ENCODE measurements around the gene ERV3-1. TPM values are rescaled to one million over a fixed set of nuclear protein-coding genes. Genes with fewer than 3 reads are reported as not detected.
"Not testable (repeated sequence)": the region's sequence is repeated elsewhere in the genome, so short reads cannot be mapped to it uniquely, and the experiment has no call there.

ERV3-1 gene
- total RNA-seq, 1 experiment from 2014 or later = 23.1 TPM

DNA sequence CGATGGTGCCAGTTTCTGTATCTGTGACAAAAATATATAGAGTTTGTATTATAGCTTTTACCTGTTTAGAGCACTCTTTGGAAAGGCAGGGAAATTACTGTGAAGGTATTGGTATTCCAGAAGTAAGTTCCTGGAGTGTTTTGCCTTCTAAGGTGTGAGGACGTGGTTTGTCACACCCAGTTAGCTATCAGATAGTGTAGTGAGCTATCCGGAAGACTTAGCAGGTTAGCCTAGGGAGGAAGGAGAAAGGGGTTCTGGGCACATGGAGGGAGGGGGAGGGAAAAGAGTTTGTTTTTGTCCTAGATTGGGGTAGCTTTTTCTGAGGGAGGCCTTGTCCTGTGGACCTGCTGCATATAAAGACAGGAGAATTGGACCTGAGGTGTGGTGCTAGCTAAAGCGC lies 39.8 kb upstream of the ERV3-1 start:
- POLR2A ChIA-PET; H3K36me3 ChIP-seq (ENCODE audit: control insufficient read depth, insufficient read depth, low read length); DNase-seq (ENCODE audit: low read depth, low spot score); ATAC-seq; H3K9me3 ChIP-seq (ENCODE audit: control insufficient read depth, insufficient read depth, low read depth, low read length); H3K4me1 ChIP-seq (ENCODE audit: control insufficient read depth, insufficient read depth, low read length); H3K27me3 ChIP-seq (ENCODE audit: control insufficient read depth, insufficient read depth, low read length); in situ Hi-C loops (cut with HindIII; ENCODE audit: low pct_unique_long_range_greater_than_20kb, low sequenced_read_pairs); intact Hi-C loops (cut with micrococcal nuclease; ENCODE audit: unreplicated experiment); CTCF ChIA-PET; H3K4me3 ChIP-seq (ENCODE audit: low read depth in 2 of 2, low read length in 2 of 2); H3K27ac ChIP-seq (ENCODE audit: low read length); BruUV-seq (replicated peaks): not testable (repeated sequence)

DNA sequence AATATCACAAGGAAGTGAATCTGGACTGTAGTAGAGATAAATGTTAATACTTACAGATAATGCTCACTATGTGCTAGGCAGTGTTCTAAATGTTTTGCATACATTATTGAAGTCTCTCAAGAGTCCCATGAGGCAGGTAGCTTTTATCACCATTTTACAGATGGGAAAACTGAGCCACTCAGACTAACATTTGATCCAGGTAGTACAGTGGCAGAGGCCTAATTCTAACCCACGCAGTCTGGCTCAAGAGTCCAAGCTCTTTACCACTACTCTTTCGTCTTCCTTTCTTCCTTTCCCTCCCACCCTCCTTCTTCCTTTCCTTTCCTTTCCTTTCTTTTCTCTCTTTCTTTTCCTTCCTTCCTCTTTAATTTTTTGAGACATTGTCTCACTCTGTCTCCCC lies 39.1 kb upstream of the ERV3-1 start:
- BruUV-seq (replicated peaks); H3K27me3 ChIP-seq (ENCODE audit: control insufficient read depth, insufficient read depth, low read length); H3K36me3 ChIP-seq (ENCODE audit: control insufficient read depth, insufficient read depth, low read length); intact Hi-C loops (cut with micrococcal nuclease; ENCODE audit: unreplicated experiment); CTCF ChIA-PET; H3K9me3 ChIP-seq (ENCODE audit: control insufficient read depth, insufficient read depth, low read depth, low read length); H3K27ac ChIP-seq (ENCODE audit: low read length); POLR2A ChIA-PET; H3K4me1 ChIP-seq (ENCODE audit: control insufficient read depth, insufficient read depth, low read length); H3K4me3 ChIP-seq (ENCODE audit: low read depth in 2 of 2, low read length in 2 of 2); ATAC-seq; DNase-seq (ENCODE audit: low read depth, low spot score); in situ Hi-C loops (cut with HindIII; ENCODE audit: low pct_unique_long_range_greater_than_20kb, low sequenced_read_pairs): not testable (repeated sequence)

DNA sequence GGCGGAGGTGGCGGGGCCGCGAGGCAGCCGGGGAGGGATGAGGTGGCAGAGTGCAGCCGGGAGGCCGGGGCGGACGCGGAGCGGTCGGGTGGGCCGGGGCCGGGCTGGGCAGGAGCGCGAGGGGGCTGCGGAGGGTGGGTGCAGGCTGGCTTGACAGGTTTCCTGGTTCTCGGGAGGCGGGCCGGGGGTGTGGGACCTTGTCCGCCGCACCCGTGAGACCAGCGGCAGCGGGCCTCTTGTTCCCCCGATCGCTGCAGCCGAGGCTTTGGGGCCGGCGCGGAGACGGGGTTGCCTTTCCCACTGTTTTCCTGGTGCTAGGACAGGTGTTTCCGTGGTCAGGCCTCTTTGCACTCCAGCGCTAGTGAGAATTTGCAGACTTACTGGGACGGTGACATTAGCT lies 32.3 kb upstream of the ERV3-1 start:
- H3K27me3 ChIP-seq (ENCODE audit: control insufficient read depth, insufficient read depth, low read length); intact Hi-C loops (cut with micrococcal nuclease; ENCODE audit: unreplicated experiment): not testable (repeated sequence)

DNA sequence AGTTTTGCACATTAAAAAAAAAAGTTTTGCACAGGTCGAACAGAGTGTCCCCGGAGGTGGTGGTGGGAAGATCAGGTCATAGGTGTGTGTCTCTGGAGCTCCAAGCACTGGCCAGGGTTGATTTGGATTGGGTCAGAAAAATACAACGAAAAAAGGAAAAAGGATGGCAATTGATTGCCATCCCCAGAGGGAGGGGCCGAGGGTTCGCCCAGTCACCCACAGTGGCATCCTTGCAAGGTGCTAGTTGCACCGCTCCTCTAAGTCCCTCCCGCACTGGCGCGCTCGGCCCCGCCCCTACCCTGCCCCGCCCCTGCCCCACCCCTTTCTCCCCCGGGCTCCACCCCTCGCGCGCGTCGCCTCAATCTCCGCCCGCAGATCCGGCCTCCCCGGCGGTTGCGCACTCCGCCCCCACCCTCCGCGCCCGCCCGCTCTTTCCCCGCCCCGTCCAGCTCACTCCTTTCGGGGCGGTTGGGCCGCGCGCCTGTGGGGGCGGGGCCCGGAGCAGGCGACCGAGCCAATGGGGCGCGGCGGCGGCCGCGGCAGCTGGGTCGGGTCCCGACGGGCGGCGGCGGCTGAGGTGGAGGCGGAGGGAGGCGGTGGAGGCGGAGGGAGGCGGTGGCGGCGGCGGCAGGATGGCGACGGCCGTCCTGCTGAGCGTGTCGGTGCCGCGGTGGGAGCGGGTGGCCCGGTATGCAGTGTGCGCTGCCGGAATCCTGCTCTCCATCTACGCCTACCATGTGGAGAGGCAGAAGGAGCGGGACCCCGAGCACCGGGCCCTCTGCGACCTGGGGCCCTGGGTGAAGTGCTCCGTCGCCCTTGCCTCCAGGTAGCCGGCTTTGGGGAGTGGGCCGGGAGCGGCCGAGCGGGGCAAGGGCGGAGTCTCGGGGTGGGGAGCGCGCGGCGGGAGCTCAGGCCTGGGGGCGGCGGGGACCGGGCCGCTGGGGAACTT lies 31.5 kb upstream of the ERV3-1 start:
- intact Hi-C loops (cut with micrococcal nuclease; ENCODE audit: unreplicated experiment) (no loop called here), in situ Hi-C loops (cut with HindIII; ENCODE audit: low pct_unique_long_range_greater_than_20kb, low sequenced_read_pairs) (no loop called here)
- no peaks in the 10 kb centered on the region for H3K36me3 ChIP-seq (ENCODE audit: control insufficient read depth, insufficient read depth, low read length)
- no peaks in the 10 kb centered on the region for H3K9me3 ChIP-seq (ENCODE audit: control insufficient read depth, insufficient read depth, low read depth, low read length)
- peak overlapping the region; percentile 61 to 70 for H3K4me3 ChIP-seq (ENCODE audit: low read depth in 2 of 2, low read length in 2 of 2)
- peak; percentile 42 for DNase-seq (ENCODE audit: low read depth, low spot score)
- peaks cover 8% of the 10 kb centered on the region; the same call in 1 of the 2 replicates for H3K4me1 ChIP-seq (ENCODE audit: control insufficient read depth, insufficient read depth, low read length)
- no peaks in the 10 kb centered on the region for H3K27me3 ChIP-seq (ENCODE audit: control insufficient read depth, insufficient read depth, low read length)
- ATAC-seq = peak; percentile 96
- POLR2A ChIA-PET = interaction anchor here (0.6 kb wide), 1 partner anchor 440 kb away, joined by 10 read pairs; no protein-coding TSS in a partner anchor
- TF ChIP-seq, protein P1, sequence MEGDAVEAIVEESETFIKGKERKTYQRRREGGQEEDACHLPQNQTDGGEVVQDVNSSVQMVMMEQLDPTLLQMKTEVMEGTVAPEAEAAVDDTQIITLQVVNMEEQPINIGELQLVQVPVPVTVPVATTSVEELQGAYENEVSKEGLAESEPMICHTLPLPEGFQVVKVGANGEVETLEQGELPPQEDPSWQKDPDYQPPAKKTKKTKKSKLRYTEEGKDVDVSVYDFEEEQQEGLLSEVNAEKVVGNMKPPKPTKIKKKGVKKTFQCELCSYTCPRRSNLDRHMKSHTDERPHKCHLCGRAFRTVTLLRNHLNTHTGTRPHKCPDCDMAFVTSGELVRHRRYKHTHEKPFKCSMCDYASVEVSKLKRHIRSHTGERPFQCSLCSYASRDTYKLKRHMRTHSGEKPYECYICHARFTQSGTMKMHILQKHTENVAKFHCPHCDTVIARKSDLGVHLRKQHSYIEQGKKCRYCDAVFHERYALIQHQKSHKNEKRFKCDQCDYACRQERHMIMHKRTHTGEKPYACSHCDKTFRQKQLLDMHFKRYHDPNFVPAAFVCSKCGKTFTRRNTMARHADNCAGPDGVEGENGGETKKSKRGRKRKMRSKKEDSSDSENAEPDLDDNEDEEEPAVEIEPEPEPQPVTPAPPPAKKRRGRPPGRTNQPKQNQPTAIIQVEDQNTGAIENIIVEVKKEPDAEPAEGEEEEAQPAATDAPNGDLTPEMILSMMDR (IDR thresholded peaks at IDR 0.05) = no peak
- TF ChIP-seq POLR2AphosphoS5 (IDR thresholded peaks at IDR 0.05; ENCODE audit: low read depth, low read length) = 0 out of 2 replicates have a peak, but pooled peaks have one; percentile 22
- no peak overlapping the region for H3K27ac ChIP-seq (ENCODE audit: low read length)
- BruUV-seq (replicated peaks) = no TSS peak
- CTCF ChIA-PET = interaction anchor here (0.5 kb wide), 1 partner anchor 31 kb away, joined by 3 read pairs; no protein-coding TSS in a partner anchor

More for the DNA sequence above, 32.3 kb upstream of the ERV3-1 start:
- in situ Hi-C loops (cut with HindIII; ENCODE audit: low pct_unique_long_range_greater_than_20kb, low sequenced_read_pairs); H3K36me3 ChIP-seq (ENCODE audit: control insufficient read depth, insufficient read depth, low read length); BruUV-seq (replicated peaks); POLR2A ChIA-PET; CTCF ChIA-PET; H3K9me3 ChIP-seq (ENCODE audit: control insufficient read depth, insufficient read depth, low read depth, low read length); H3K4me1 ChIP-seq (ENCODE audit: control insufficient read depth, insufficient read depth, low read length): not testable (repeated sequence)
- H3K27ac ChIP-seq (ENCODE audit: low read length) = peak overlapping the region; percentile 81
- peak overlapping the region; percentile 61 to 70 for H3K4me3 ChIP-seq (ENCODE audit: low read depth in 2 of 2, low read length in 2 of 2)
- ATAC-seq (peak; percentile 32), DNase-seq (ENCODE audit: low read depth, low spot score) (peak; percentile 7)

DNA sequence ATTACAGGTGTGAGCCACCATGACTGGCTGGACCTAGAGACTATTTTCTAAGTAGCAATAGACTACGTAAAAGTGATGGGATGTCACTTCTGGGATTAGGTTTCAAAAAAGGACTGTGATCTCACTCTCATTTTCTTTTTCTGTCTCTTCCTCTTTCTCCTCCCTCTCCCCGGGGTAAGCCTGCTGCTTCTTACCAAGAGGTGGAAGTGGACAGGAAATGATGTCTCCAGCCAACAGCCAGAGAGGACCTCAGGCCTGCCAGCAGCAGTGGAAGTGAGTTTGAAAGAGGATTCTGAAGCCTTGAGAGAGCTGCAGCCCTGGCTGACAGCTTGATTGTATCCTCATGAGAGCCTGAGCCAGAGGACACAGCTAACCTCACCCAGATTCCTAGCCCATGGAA lies 30.0 kb upstream of the ERV3-1 start:
- ATAC-seq; H3K9me3 ChIP-seq (ENCODE audit: control insufficient read depth, insufficient read depth, low read depth, low read length); H3K4me1 ChIP-seq (ENCODE audit: control insufficient read depth, insufficient read depth, low read length); POLR2A ChIA-PET; H3K27ac ChIP-seq (ENCODE audit: low read length); intact Hi-C loops (cut with micrococcal nuclease; ENCODE audit: unreplicated experiment); H3K36me3 ChIP-seq (ENCODE audit: control insufficient read depth, insufficient read depth, low read length); DNase-seq (ENCODE audit: low read depth, low spot score); H3K27me3 ChIP-seq (ENCODE audit: control insufficient read depth, insufficient read depth, low read length); in situ Hi-C loops (cut with HindIII; ENCODE audit: low pct_unique_long_range_greater_than_20kb, low sequenced_read_pairs); BruUV-seq (replicated peaks); H3K4me3 ChIP-seq (ENCODE audit: low read depth in 2 of 2, low read length in 2 of 2): not testable (repeated sequence)
- CTCF ChIA-PET = interaction anchor here (0.6 kb wide), 1 partner anchor 474 kb away, joined by 10 read pairs; no protein-coding TSS in a partner anchor

DNA sequence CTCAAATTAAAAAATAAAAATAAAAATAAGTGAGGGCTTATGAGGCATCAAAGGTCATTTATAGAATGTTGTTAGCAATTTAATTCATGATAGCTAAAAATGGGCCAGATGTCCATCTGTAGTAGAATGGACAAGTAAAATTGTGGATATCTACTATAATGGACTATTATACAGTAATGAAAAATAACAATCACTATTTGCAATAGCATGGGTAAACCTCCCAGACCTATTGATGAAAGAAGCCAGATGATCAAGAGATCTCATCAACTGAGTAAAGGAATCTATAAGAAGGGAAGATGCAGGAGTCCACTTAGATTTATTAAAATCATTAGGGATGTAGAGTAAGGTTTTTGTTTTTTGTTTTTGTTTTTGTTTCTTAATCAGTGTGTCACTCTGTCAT lies 29.0 kb upstream of the ERV3-1 start:
- ATAC-seq; H3K36me3 ChIP-seq (ENCODE audit: control insufficient read depth, insufficient read depth, low read length); H3K27ac ChIP-seq (ENCODE audit: low read length); H3K27me3 ChIP-seq (ENCODE audit: control insufficient read depth, insufficient read depth, low read length); CTCF ChIA-PET; POLR2A ChIA-PET; intact Hi-C loops (cut with micrococcal nuclease; ENCODE audit: unreplicated experiment); H3K9me3 ChIP-seq (ENCODE audit: control insufficient read depth, insufficient read depth, low read depth, low read length); in situ Hi-C loops (cut with HindIII; ENCODE audit: low pct_unique_long_range_greater_than_20kb, low sequenced_read_pairs); H3K4me1 ChIP-seq (ENCODE audit: control insufficient read depth, insufficient read depth, low read length); BruUV-seq (replicated peaks); H3K4me3 ChIP-seq (ENCODE audit: low read depth in 2 of 2, low read length in 2 of 2); DNase-seq (ENCODE audit: low read depth, low spot score): not testable (repeated sequence)
